ENCODE data around the gene NSUN3.
"Not testable (repeated sequence)": the region's sequence is repeated elsewhere in the genome, so short reads cannot be mapped to it uniquely, and the experiment has no call there.

NSUN3 gene

DNA sequence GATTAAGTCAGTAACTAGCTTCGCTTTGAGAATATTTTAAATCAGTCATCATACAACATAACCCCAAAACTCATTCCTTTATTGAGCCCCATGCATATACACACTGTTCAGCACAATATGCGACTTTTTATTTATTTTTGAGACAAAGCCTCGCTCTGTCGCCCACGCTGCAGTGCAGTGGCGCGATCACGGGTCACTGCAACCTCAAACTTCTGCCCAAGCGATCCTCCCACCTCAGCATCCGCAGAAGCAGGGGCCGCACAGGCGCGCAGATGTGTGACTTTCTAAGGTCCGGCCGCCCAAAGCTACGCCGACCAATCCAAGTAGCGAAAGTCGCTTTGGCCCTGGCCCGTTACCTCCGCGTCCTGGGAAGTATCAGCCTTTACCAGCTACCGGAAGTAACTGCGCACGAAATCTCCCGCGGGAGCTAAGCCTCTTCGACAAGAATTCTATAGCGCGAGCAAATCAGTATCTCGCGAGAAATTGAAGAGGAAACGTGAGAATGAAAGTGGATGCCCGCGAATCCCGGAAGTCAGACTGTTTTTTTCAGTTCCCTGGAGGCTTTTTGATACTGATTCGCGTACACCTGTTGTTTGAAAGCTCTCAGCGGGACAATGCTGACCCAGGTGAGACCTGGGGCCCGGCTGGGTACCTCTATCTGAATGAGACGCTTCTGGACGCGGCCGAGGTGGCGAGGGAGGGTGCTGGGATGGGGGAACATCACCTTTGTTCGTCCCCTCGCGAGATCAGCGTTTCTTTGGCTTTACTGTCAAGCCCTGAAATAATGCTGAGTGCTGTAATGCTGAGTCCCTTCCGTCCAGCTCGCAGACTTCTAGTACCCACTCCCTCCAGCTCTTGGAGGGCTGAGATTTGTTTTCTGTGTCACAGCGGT is at the start of gene NSUN3, which contains the start of gene DHFR2:
Gene NSUN3 (plus strand): TSS at position 549 of the 892 bp plus-strand sequence. CDS start 66 bp downstream, at position 615.
Gene DHFR2 (minus strand): TSS at position 404 of the 892 bp plus-strand sequence. CDS start 1,405 bp downstream, outside the sequence.
- DNase-seq, result peak; percentile 94

DNA sequence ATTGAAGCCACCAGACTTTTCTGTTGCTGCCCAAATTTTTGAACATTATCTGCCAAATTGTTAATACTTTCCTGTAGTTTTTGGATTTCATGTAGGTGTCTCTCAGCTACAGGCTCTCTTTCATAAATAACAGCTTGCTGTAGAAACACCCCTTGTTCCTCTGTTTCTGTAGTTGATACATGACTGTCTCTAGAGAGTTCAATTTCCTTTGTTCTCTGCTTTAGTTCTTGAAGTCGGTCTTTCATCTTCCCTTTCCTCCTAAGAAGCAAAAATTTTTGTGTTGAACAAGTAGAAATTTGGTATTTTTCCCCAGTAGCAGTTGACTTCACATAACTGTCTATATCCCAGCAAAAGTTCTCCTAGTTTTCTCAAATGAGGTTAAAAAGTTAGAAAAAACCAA is 47.8 kb upstream of the NSUN3 start:
- DNase-seq, result no peak

DNA sequence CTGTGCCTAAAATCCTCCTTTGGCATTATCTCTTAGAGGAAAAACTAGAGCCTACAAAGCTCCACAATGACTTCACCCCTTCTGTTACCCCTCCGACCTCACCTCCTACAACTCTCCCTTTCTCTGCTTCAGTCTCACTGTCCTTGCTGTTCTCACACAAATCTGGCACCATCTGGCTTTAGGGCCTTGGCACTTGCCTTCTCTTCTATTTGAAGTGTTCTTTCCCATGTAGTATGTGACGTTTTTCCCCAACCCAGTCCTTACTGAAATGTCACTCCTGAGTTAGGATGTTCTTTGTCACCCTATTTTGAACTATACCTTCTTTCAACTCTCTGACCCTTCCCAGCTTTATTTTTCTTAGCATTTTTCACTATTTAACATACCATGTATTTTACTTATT is 43.2 kb upstream of the NSUN3 start:
- DNase-seq, result no peak

DNA sequence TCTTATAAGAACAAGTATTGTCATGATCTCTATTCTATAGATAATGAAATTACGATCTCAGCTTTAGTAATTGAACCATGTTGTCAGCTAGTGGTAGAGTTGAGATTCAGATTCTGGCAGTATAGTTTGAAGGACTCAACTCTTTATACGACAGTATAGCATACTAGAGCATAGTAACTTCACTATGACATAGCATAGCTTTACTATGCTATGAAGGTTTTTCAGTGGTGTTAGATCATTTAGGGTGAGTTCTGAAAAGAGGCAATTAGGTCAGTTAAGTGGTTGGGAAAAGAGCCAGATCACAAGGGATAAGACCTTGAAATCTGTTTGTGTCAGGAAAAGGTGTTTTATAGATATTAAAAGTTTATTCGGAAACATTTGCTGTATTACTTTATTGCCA is 42.6 kb upstream of the NSUN3 start:
- no peak for DNase-seq

DNA sequence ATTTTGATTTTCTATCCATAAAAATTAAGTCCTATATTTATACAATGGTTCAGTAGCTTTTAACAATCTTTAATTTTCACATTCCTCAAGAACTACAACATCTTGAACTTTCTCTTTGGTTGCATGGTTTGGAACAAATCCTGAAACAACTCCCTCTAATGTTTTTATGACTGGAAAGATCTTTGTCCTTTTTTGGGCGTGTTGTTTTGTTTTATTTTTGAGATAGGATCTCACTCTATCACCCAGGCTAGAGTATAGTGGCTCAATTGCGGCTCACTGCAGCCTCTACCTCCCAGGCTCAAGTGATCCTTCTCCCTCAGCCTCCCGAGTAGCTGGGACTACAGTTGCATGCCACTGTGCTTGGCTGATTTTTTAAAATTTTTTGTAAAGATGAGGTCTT is 38.5 kb upstream of the NSUN3 start:
- no peak for DNase-seq

DNA sequence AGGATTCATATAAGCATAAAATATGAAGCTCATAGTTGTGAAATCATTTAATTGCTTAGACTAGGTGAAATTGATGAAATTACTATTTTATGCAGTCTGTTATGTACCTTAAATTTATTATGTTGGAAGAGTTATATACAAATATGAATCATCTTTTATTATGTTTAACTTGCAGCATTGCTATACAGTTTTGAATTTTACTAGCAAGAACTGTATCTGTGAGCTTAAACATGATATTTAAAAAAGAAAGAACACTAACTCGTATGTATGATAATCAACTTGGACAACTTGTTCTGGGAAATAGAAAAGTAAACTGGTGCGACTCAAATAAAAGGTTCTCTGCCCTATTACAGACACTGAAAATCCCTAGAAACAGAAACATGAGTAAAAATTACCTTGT is 36.2 kb upstream of the NSUN3 start:
- DNase-seq, result no peak

DNA sequence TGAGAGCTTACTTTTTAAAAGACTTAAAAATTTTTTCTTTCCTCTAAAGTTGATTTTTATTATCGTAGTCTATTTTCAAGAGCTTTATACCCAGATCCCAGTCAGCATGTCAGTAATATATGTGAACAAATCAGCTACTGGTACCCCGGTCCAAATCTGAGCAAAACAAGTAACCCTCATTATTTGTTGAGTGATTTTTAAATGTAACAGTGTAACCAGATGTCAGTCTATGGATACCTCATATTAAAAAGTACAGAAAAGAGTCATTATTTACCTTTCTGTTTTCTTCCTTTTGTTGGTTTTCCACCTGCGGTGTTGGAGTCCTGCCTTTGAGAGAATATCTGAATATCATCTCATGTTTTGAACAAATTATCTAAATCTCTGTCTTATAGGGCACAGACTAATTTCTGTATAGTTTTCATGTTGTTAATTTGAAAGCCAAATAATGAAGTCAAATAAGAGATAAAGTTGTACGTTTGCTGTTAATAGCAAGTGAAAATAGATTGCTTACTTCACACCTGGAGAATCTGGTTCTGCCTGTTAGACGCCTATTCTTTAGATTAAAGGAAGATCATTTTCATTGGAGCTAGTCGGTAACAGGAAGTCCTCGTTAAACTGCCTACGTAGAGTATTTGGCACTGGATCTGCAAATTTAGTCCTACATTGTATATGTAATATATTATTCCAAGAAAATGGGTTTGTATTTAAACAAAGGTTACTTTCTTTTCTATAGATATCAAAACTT is 34.6 kb upstream of the NSUN3 start, which contains the start of gene STX19:
Gene STX19 (minus strand): TSS at position 505 of the 745 bp plus-strand sequence. CDS start 13,328 bp downstream, outside the sequence.
- no peak for DNase-seq

DNA sequence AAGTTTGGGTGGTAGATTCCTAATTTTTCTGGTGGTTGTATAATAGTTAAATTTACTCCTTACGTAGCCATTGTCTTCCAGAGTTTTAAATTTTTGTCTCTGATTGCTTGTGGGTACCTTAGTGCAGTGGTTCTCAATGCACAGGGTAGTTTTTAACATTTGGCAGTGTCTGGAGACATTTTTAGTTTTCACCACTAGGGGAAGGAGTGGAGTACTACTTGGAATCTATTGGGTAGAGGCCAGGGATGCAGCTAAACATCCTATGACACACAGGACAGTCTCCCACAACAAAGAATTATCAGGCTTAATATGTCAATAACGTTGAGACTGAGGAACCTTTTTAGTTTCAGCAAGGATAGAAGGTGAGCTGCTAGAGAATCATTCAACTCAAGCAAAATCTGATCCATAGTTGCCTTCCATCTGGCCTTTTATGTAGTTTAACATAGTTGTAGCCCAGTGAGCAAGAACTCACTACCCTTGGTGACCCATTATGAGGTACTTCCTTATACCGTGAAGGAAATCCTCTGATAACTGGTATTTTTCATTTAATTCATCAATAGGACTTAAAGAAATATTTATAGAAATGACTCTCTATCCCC is 25.9 kb upstream of the NSUN3 start:
- peak; percentile 22 for DNase-seq

DNA sequence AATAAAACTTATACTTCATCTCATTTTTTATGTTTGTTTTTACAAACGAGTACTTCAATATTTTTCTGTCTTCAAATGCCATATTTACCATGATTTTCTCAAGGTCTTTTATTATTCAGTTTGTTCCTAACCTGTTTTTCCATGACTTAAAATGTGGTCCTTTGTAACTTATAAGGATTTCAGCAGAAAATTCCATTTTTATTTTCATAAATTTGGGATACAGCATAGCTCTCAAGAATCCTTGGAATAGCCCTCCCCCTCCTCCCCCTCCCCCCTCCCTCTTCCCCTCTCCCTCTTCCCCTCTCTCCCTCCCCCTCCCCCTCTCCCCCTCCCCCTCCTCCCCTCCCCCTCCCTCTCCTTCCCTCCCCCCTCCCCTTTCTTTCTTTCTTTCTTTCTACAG is 19.6 kb upstream of the NSUN3 start:
- no peak for DNase-seq

DNA sequence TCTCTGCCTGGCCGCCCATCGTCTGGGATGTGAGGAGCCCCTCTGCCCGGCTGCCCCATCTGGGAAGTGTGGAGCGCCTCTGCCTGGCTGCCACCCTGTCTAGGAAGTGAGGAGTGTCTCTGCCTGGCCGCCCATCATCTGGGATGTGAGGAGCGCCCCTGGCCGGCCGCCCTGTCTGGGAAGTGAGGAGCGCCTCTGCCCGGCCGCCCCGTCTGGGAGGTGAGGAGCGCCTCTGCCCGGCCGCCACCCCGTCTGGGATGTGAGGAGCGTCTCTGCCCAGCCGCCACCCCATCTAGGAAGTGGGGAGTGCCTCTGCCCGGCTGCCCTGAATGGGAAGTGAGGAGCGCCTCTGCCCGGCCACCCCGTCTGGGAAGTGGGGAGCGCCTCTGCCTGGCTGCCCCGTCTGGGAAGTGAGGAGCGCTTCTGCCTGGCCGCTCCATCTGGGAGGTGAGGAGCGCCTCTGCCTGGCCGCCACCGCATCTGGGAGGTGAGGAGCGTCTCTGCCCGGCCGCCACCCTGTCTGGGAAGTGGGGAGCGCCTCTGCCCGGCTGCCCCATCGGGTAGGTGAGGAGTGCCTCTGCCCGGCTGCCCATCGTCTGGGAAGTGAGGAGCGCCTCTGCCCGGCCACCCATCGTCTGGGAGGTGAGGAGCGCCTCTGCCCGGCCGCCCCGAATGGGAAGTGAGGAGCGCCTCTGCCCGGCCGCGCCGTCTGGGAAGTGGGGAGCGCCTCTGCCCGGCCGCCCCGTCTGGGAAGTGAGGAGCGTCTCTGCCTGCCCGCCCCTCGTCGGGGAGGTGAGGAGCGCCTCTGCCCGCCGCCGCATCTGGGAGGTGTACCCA is 18.5 kb upstream of the NSUN3 start:
- not testable (repeated sequence) for DNase-seq

DNA sequence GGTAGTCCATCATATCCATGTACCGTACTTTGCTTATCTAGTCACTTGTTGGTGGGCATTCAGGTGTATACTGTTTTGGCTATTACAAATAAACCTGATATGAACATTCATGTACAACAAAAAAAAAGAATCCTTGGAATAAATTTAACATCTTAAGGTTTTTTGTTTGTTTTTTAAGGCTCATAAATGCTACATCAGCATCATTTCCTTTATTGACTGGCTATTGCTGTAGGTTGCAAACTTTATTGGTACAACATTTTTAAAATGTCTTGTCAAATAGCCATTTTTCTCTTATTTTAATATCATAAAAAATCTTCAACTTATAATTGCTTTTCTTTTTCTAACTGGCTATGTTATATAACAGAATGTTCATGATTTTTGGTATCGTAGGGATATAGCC is 16.3 kb upstream of the NSUN3 start:
- no peak for DNase-seq

DNA sequence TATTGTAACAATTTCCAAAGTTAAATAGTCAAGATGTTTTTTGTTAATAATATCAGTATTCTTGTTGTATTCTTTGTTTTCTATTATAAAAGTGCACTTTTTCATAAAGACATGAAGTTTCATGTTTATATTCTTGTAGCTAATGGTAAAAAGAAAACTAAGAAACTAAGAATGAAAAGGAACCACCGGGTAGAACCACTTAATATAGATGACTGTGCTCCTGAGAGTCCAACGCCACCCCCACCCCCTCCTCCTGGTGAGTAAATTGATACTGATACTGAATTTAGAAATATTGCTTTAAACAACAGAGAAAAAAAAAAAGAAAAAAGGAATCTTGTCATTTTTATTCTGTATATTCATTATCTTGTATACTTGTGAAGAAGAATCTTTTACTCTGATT is 13.6 kb upstream of the NSUN3 start:
- DNase-seq, result no peak

DNA sequence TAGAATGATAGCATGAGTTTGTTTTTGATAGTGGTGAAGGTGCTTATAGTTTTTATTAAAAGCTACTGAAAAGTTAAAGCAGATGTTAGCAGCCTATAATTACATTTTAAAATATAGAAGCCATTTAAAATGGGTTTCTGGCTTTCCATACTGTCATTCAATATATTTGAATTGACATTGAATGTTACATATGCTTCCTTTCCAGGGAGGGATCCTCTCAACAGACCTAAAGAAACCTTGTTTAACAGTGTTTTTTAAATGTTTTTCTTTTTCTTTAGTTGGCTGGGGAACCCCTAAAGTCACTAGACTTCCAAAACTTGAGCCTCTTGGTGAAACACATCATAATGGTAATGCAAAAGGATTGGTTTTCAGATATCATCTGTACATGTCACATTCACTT is 12.3 kb upstream of the NSUN3 start:
- no peak for DNase-seq

DNA sequence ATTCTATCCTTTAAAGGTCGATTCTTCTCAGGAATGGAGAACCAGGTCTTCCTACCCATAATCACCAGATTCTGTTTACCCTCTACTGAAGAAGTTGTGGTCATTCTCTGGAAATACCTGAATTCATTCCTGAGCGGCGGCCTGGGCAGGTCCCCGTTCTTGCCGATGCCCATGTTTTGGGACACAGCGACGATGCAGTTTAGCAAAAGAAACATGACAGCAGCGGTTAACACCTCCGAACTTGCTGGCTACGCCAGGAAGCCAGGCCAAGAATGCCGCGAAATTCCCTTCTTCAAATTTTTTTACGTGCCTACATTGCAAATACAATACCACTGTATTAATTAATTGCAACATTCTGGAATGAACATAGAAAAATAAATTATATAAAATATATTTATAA is 1.6 kb upstream of the NSUN3 start:
- no peak for DNase-seq

DNA sequence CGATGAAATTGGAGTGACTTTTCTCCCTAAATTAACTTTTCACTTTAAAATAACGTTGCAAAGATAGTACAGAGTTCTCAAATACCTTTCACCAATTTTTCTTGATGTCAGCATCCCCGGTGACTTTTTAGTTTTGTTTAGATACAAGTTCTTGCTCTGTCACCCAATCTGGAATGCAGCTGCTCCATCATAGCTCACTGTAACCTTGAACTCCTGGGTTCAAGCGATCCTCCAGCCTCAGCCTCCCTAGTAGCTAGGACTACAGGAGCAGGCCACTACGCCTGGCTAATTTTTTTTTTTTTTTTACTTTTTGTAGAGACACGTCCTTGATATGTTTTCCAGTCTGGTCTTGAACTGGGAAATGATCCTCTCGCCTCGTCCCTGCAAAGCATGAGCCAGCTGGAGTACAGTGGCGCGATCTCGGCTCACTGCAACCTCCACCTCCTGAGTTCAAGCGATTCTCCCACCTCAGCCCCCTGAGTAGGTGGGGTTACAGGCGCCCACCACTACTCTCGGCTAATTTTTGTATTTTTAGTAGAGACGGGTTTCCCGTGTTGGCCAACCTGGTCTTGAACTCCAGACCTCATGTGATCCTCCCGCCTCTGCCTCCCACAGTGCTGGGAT is 747 bp downstream of the NSUN3 start:
- peak; percentile 15 for DNase-seq

DNA sequence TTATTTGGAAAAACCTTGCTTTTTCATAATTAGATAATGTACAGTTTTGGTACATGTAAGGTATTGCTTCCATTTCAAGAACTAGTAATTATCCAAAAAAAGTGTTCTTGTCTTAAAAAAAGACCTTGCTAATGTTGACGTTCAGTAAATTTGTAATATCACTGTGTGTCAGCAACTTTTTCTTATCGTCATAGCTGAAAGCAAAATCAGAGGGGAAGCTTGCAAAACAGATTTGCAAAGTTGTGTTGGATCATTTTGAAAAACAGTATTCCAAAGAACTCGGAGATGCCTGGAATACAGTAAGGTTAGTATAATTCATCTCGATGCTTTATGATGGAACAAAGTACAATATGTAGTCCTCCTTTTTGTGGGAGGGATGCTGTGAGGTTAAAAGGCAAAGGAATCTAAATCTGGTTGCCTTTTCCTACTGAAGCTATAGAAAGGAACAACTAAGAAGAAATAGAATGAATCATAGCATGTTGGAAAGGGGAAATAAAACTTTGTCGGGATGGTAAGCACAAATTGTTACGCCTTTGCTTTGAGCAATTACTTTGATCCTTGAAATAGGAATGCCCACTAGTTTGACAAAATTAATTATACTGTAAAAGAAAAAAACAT is 1.5 kb downstream of the NSUN3 start:
- DNase-seq, result no peak

DNA sequence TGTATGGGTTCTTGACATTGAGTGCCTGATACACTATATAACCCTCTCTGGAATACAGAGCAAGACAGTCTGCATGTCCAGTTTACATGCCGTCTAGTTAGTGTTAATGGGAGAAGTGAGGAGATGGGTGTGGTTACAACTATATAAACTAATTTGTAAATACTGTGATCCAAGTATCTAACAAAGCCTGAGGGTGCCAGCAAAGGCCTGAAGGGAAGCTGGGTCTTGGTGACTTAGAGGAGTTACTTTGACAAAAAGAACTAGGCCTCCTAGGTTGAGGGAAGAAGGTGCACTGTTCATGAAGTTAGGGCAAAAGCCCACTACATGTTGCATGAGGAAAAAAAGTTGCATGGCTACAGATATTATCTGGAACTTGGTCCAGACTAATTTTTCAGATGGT is 2.3 kb downstream of the NSUN3 start:
- DNase-seq, result no peak

DNA sequence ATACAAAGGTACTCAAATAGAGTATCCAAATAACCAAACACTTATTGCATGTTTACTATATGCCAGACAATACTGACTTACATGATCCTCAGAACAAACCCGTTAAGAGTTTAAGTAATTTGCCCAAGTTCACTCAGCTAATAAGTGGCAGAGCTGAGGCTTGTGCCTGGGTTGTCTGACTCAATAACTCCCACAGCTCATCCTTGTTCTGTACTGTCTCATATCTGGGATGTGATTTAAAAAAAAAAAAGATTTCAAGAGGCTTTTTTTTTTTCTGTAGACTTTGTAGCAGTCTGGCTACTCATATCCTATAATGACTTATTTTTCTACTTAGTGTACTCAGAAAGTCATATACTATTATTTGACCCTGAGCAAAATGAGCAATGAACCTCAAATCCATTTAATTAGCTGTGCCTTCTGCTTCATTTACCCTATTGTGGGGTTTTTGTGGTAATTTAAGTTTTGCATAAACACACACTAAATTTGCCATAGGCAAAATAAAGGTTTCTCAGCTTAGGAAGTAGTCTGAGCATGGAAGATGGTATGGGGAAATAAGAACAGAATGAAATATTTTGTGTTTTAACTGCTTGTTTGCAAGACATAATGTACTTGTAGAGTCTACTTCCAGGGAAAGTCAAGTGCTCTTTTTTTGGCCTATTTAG is 3.1 kb downstream of the NSUN3 start:
- DNase-seq, result no peak

DNA sequence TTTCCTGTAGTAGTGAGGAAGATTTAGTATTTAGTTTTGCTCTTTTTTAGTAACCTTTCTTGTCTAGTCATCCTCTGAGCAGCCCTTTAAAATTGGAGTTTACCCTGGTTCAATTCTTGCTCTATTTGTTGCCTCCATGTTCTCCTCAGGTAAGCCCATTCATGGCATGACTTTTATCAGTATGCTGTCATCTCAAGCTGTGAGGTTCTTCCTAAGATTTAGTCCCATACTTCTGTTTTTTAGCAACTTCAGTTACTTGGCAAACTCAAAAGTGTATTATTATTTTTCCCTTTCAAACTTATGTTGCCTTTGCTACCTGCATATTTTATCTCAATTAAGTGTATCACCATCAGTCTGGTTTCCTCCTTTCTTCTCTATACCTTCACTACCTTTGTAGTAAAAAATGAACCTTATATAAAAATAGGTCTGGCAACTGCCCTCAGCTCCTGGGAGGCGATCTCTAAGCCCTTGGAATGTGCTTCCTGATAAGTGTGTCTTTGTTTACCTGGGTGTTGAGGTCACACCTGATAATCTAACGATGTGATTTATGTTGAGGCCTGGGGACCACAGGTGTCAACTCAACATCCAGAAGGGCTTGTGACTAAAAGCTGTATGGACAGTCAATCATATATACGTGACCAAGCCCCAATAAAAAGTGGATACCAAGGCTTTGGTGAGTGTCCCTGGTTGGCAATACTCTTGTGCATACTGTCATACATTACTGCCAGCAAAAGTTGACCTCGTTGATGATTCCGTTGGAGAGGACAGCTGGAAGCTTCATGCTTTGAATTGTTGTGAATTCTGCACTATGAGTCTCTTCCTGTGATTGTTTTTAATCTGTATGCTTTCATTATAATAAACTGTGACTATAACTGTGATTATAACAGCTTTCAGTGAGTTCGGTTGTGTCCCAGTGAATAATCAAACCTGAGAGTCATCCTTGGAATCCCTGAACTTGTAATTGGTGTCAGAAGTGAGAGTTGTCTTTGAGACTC is 3.9 kb downstream of the NSUN3 start:
- no peak for DNase-seq
